Activated T-cell treated with anti-CD3 and anti-CD28 coated beads for 1 hour (primary cell): ENCODE results near the gene TRAF1.
A peak's percentile ranks its signal among the peaks of the same experiment; 100 is the strongest.

ENCODE experiments used
- DNase-seq: peaks from one replicate; pipeline ENCODE4 v3.0.0-alpha.2; 2020; ENCODE audit warnings: low read depth

Gene TRAF1

DNA sequence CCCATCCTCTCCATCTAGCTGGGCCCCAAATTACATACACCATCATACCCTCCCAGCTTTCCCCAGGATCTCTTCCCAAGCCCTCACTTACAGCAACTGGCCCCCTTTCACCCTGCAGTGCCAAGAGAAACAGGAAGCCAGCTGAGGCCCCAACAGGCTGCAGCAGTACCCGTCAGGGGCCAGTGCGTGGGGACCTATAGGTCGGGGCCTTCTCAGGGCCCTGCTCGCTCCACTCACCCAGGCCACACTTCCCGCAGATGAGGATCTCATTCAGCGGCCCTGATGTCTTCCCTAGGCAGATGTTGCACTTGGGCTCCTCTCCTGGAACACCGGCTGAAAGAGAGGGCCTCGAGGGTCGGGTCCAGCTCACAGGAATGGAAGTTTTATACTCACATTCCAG is 56.4 kb downstream of the TRAF1 start:
- no peak for DNase-seq

- no peak for DNase-seq
Measured at GRCh38 chr9:120869726-120870125, 56.9 kb downstream of the TRAF1 start.

- no peak for DNase-seq
Measured at GRCh38 chr9:120869360-120869687, 57.3 kb downstream of the TRAF1 start.

- DNase-seq: peak; percentile 99
Measured at GRCh38 chr9:120868676-120869359, 57.8 kb downstream of the TRAF1 start.

DNA sequence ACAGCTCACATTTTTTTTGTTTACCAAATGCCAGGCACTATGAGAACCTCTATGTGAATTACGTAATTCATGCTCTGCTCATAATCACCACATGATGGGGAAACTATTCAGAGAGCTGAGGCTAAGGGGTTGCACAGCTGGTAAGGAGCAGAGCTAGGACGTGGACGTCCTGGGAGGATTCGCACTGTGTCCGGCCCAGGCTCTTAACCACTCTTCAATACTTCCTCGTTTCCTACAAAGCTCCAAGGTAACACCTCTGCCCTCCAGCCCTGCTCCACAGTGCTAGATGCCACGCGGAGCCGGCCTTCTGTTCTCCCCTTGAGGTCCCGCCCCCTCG is 58.3 kb downstream of the TRAF1 start:
- DNase-seq: no peak

- DNase-seq: no peak
Measured at GRCh38 chr9:120867676-120868338, 58.8 kb downstream of the TRAF1 start.

- DNase-seq: no peak
Measured at GRCh38 chr9:120866651-120867050, 59.9 kb downstream of the TRAF1 start.

- no peak for DNase-seq
Measured at GRCh38 chr9:120865809-120866208, 60.8 kb downstream of the TRAF1 start.

DNA sequence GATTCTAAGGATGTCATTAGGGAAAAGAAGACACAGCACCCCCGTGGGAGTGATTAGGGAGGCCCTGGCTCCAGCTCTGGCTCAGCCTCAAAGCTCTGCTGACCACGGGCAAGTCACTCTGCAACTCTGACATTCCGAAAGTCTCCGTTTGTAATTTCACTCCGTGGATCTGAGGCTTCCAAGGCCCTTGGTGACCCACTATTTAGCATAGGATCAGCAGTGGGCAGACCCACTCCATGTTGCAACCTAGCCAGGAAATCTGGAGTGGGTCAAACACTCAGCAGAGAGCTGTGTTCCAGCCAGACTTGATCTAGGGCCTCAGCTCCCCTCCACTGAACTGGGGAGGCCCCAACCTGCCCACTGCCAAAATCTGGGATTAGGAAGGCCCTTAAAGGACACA is 61.4 kb downstream of the TRAF1 start:
- no peak for DNase-seq

- DNase-seq: no peak
Measured at GRCh38 chr9:120864719-120865118, 61.9 kb downstream of the TRAF1 start.

- no peak for DNase-seq
Measured at GRCh38 chr9:120863833-120864232, 62.8 kb downstream of the TRAF1 start.

DNA sequence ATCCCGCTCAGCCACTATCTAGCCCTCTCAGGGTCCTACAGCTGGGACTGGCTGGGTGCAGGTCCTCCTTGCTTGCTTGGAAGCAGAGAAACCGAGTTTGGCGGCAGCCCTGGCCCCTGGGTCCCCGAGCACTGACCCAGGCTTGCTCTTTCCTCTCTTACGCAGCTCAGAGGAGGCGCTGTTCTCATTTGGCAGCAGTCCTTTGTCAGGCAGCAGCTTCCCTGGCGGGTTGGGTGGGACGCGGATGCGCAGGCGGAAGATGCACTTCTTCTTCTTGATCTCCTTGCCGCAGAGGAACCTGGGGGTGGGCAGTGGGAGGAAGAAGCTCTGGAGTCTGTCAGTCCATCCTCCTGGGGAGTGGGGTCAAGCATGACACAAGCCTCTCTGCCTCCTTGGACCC is 64.1 kb downstream of the TRAF1 start:
- DNase-seq: no peak

DNA sequence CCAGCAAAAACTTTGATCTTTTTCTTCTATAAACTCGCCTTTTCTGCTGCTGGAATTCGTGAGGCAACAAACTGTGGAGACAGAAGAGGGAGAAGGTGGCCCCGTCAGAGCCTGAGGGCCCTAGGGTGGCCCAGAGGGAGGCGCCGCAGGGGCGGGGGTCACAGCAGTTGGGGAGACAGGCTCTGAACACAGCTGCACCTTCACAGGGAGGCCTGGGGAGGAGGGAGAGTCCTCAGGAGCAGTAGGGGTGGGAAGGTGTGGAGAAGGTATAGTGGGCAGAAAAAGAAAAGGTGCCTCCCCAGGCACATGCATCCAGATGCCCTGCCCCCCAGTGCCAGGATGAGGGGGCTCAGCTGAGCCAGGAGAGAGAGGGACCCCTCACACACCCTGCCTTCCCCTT is 64.7 kb downstream of the TRAF1 start:
- DNase-seq: no peak

- DNase-seq: no peak
Measured at GRCh38 chr9:120860083-120860482, 66.5 kb downstream of the TRAF1 start.

DNA sequence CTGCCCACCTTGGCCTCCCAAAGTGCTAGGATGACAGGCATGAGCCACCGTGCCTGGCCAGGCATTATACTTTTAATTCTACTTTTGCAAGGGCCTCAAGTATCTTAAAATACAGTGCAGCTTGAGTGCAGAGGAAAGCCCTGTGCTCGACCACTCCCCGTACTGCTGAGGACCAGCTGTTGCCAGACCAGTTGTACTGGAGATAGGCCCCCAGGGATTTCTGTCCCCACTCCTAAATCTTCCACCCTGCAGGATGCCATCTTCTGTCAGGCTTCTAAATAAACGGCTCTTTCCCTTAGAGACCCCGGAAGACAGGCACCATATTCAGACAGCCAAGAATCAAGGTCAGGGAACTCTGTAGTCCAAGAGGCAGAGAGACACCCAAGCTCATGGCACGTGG is 67.2 kb downstream of the TRAF1 start:
- no peak for DNase-seq

- DNase-seq: no peak
Measured at GRCh38 chr9:120857902-120858301, 68.7 kb downstream of the TRAF1 start.

- DNase-seq: no peak
Measured at GRCh38 chr9:120857481-120857880, 69.1 kb downstream of the TRAF1 start.

- no peak for DNase-seq
Measured at GRCh38 chr9:120856700-120857099, 69.9 kb downstream of the TRAF1 start.

GRCh38 chr9:120855827-120856670 is 70.5 kb downstream of the TRAF1 start:
- DNase-seq: no peak

DNA sequence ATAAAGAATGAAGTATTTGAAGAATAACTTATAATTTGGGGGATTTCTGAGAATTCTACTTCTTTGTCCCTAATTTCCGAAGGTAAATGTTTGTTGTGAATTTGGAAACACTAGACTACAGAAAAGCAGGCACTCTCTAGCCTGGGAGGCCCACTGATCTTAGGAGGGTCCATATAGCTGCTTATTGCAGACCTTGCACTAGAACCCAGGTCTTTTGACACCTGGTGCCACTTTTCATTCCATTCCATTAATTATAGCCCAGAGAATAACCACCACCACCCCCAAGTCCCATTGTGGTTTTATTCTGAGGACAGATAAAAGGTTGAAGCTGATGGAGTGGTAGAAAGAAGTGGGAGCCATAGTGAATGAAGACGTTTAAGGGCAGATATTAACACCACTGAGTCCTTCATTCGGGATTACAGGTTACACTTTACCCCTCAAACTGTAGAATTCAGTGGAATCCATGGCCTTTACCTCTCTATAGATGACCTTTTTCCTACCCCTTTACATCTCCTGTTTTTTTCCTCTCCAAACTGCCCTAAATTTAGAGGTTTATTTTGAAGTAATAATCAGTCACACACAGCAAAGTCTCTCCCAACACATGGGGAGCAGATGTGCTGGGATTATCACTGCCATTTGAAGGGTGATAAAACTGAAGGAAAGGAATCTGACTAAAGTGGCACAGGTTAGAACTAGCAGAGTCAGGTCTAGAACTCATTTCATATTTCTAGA is 71.8 kb downstream of the TRAF1 start:
- no peak for DNase-seq

GRCh38 chr9:120853198-120853597 is 73.4 kb downstream of the TRAF1 start:
- no peak for DNase-seq
